Measurements from ENCODE around the gene STK24.

Gene STK24

GRCh38 chr13:98548230-98548629 lies 28.7 kb downstream of the STK24 start:
- no peak overlapping the region for H3K56ac ChIP-seq (ENCODE audit: low read length)
- no peak overlapping the region for H3K23ac ChIP-seq (ENCODE audit: low read length)
- H3K18ac ChIP-seq (ENCODE audit: low read length) = no peak overlapping the region
- no peaks in the 10 kb centered on the region for H3K27me3 ChIP-seq (ENCODE audit: insufficient read depth, low read length, poor library complexity)
- WGBS (ENCODE audit: extremely low coverage, insufficient coverage, low lambda C conversion rate) = no CpG with 5 or more reads among the region's 3 CpGs
- no peak overlapping the region for H2BK120ac ChIP-seq (ENCODE audit: low read depth, low read length)
- no peak overlapping the region for H3K9ac ChIP-seq (ENCODE audit: low read length)
- H2AK5ac ChIP-seq (ENCODE audit: low read length) = no peak overlapping the region
- no peak overlapping the region for H3K4ac ChIP-seq (ENCODE audit: low read depth, low read length)
- no peak overlapping the region for H3K4me3 ChIP-seq (ENCODE audit: low read length)
- no peaks in the 10 kb centered on the region for H3K36me3 ChIP-seq (ENCODE audit: control insufficient read depth, insufficient read depth, low read length)
- no peak overlapping the region for H4K8ac ChIP-seq (ENCODE audit: low read depth, low read length)
- no peak overlapping the region for H2BK5ac ChIP-seq (ENCODE audit: low read length)
- H3K79me2 ChIP-seq (ENCODE audit: control insufficient read depth, insufficient read depth, low read length) = peaks cover 77% of the 10 kb centered on the region
- H3K4me2 ChIP-seq (ENCODE audit: low read length) = no peak overlapping the region
- H4K5ac ChIP-seq (ENCODE audit: low read length) = no peak overlapping the region
- peaks cover 10% of the 10 kb centered on the region for H3K4me1 ChIP-seq (ENCODE audit: control insufficient read depth, low read depth, low read length)
- no peak overlapping the region for H3K27ac ChIP-seq (ENCODE audit: low read depth, low read length)
- no peak overlapping the region for H2BK15ac ChIP-seq (replicated peaks; ENCODE audit: low read depth)
- peaks cover 47% of the 10 kb centered on the region for H3K79me1 ChIP-seq (ENCODE audit: low read length)
- DNase-seq = no peak

- no peak overlapping the region for H3K27ac ChIP-seq (ENCODE audit: low read depth, low read length)
Observed at GRCh38 chr13:98547455-98547854, 29.5 kb downstream of the STK24 start.

DNA sequence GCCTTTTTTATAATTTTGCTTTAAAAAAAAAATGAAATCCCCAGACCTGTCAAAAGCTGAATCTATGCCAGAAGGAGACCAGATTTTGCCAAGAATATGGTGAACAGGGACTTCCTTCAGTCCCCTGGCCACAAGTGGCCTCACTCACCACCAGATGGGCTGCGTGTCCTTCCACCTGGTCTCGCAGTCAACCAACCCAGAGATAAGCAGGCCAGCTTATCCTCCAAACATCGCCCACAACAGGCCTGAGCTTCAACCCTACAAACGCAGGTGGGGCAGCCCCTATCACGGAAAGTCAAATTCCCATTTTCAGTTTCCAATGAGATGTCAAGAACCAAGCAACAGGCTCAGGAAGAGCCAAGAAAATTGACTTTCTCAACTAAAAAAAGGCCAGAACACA lies 30.5 kb downstream of the STK24 start:
- Histone ChIP-seq H3K79me1 (ENCODE audit: low read length) (peaks cover 41% of the 10 kb centered on the region), H2AK5ac (ENCODE audit: low read length) (no peak overlapping the region), H3K36me3 (ENCODE audit: control insufficient read depth, insufficient read depth, low read length) (no peaks in the 10 kb centered on the region), H4K8ac (ENCODE audit: low read depth, low read length) (no peak overlapping the region), H3K4me3 (ENCODE audit: low read length) (no peak overlapping the region), H3K4ac (ENCODE audit: low read depth, low read length) (no peak overlapping the region), H3K9ac (ENCODE audit: low read length) (no peak overlapping the region), H3K56ac (ENCODE audit: low read length) (no peak overlapping the region), H3K18ac (ENCODE audit: low read length) (no peak overlapping the region), H2BK5ac (ENCODE audit: low read length) (no peak overlapping the region), H3K27ac (ENCODE audit: low read depth, low read length) (no peak overlapping the region), H3K4me2 (ENCODE audit: low read length) (no peak overlapping the region), H3K23ac (ENCODE audit: low read length) (no peak overlapping the region), H2BK15ac (replicated peaks; ENCODE audit: low read depth) (no peak overlapping the region), H3K4me1 (ENCODE audit: control insufficient read depth, low read depth, low read length) (peaks cover 10% of the 10 kb centered on the region), H3K79me2 (ENCODE audit: control insufficient read depth, insufficient read depth, low read length) (peaks cover 79% of the 10 kb centered on the region), H2BK120ac (ENCODE audit: low read depth, low read length) (no peak overlapping the region), H4K5ac (ENCODE audit: low read length) (no peak overlapping the region), H3K27me3 (ENCODE audit: insufficient read depth, low read length, poor library complexity) (no peaks in the 10 kb centered on the region)
- DNase-seq = peak; percentile 49
- no CpG with 5 or more reads among the region's 5 CpGs for WGBS (ENCODE audit: extremely low coverage, insufficient coverage, low lambda C conversion rate)

More at GRCh38 chr13:98547455-98547854, 29.5 kb downstream of the STK24 start:
- no peaks in the 10 kb centered on the region for H3K36me3 ChIP-seq (ENCODE audit: control insufficient read depth, insufficient read depth, low read length)
- H3K4ac ChIP-seq (ENCODE audit: low read depth, low read length) = no peak overlapping the region
- no peak overlapping the region for H3K4me3 ChIP-seq (ENCODE audit: low read length)
- H3K27me3 ChIP-seq (ENCODE audit: insufficient read depth, low read length, poor library complexity) = no peaks in the 10 kb centered on the region
- no peak overlapping the region for H2BK120ac ChIP-seq (ENCODE audit: low read depth, low read length)
- H3K4me2 ChIP-seq (ENCODE audit: low read length) = no peak overlapping the region
- H3K56ac ChIP-seq (ENCODE audit: low read length) = no peak overlapping the region
- WGBS (ENCODE audit: extremely low coverage, insufficient coverage, low lambda C conversion rate) = no CpG with 5 or more reads among the region's 5 CpGs
- DNase-seq = no peak
- H3K18ac ChIP-seq (ENCODE audit: low read length) = no peak overlapping the region
- H2AK5ac ChIP-seq (ENCODE audit: low read length) = no peak overlapping the region
- peaks cover 46% of the 10 kb centered on the region for H3K79me1 ChIP-seq (ENCODE audit: low read length)
- H3K23ac ChIP-seq (ENCODE audit: low read length) = no peak overlapping the region
- no peak overlapping the region for H3K9ac ChIP-seq (ENCODE audit: low read length)
- peaks cover 10% of the 10 kb centered on the region for H3K4me1 ChIP-seq (ENCODE audit: control insufficient read depth, low read depth, low read length)
- peaks cover 77% of the 10 kb centered on the region for H3K79me2 ChIP-seq (ENCODE audit: control insufficient read depth, insufficient read depth, low read length)
- no peak overlapping the region for H4K5ac ChIP-seq (ENCODE audit: low read length)
- no peak overlapping the region for H2BK15ac ChIP-seq (replicated peaks; ENCODE audit: low read depth)
- H2BK5ac ChIP-seq (ENCODE audit: low read length) = no peak overlapping the region
- no peak overlapping the region for H4K8ac ChIP-seq (ENCODE audit: low read depth, low read length)

GRCh38 chr13:98544104-98544710 lies 32.7 kb downstream of the STK24 start:
- no peak overlapping the region for H4K8ac ChIP-seq (ENCODE audit: low read depth, low read length)
- H3K23ac ChIP-seq (ENCODE audit: low read length) = no peak overlapping the region
- H2BK5ac ChIP-seq (ENCODE audit: low read length) = no peak overlapping the region
- peaks cover 42% of the 10 kb centered on the region for H3K79me1 ChIP-seq (ENCODE audit: low read length)
- no peak overlapping the region for H4K5ac ChIP-seq (ENCODE audit: low read length)
- no peak overlapping the region for H3K4ac ChIP-seq (ENCODE audit: low read depth, low read length)
- peak overlapping the region; percentile 35 for H3K9ac ChIP-seq (ENCODE audit: low read length)
- H2AK5ac ChIP-seq (ENCODE audit: low read length) = no peak overlapping the region
- H2BK120ac ChIP-seq (ENCODE audit: low read depth, low read length) = no peak overlapping the region
- no peak overlapping the region for H2BK15ac ChIP-seq (replicated peaks; ENCODE audit: low read depth)
- H3K4me3 ChIP-seq (ENCODE audit: low read length) = no peak overlapping the region
- H3K18ac ChIP-seq (ENCODE audit: low read length) = no peak overlapping the region
- peak overlapping the region; percentile 26 for H3K56ac ChIP-seq (ENCODE audit: low read length)
- DNase-seq = no peak
- no CpG with 5 or more reads among the region's 16 CpGs for WGBS (ENCODE audit: extremely low coverage, insufficient coverage, low lambda C conversion rate)
- no peaks in the 10 kb centered on the region for H3K27me3 ChIP-seq (ENCODE audit: insufficient read depth, low read length, poor library complexity)
- no peaks in the 10 kb centered on the region for H3K36me3 ChIP-seq (ENCODE audit: control insufficient read depth, insufficient read depth, low read length)
- H3K4me2 ChIP-seq (ENCODE audit: low read length) = no peak overlapping the region
- no peak overlapping the region for H3K27ac ChIP-seq (ENCODE audit: low read depth, low read length)
- H3K79me2 ChIP-seq (ENCODE audit: control insufficient read depth, insufficient read depth, low read length) = peaks cover 83% of the 10 kb centered on the region
- H3K4me1 ChIP-seq (ENCODE audit: control insufficient read depth, low read depth, low read length) = peaks cover 10% of the 10 kb centered on the region

DNA sequence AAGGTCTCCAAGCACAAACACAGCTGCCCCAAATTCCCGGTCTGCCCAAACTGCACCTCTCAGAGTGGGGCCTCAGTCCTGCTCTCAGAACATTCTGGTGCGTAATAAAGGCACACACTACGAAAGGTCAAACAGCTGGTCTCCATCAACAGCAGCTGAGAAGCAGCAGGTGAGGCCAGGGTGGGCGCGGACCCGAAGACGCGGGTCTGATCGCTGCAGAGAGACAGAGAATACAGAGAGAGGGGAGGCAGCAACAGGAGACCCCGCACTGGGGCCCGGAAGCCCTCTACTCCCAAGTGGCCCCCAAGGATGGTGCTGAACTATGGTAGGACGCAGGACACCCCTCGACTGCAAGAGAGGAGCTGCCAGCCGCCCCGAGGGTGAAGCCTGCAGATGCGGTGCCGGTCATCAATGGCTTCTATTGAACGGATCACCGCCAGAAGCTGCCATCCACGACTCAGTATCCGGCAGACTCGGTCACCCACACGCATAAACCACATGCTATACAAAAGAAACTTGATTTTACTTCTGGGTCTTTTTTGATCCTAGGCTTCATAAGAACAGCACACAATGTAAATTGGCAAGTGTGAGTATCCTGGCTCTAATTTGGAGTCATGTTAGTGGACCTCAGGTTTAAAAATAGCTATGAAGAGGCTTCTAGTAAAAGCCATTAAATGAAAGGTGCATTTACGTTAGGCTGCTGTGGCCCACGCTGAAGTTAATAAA lies 33.4 kb downstream of the STK24 start:
- no peak for DNase-seq

More for the DNA sequence above, 33.4 kb downstream of the STK24 start:
- peak overlapping the region; percentile 1 for H3K23ac ChIP-seq (ENCODE audit: low read length)
- no CpG with 5 or more reads among the region's 25 CpGs for WGBS (ENCODE audit: extremely low coverage, insufficient coverage, low lambda C conversion rate)
- H3K79me2 ChIP-seq (ENCODE audit: control insufficient read depth, insufficient read depth, low read length) = peaks cover 85% of the 10 kb centered on the region
- H4K8ac ChIP-seq (ENCODE audit: low read depth, low read length) = no peak overlapping the region
- H2AK5ac ChIP-seq (ENCODE audit: low read length) = no peak overlapping the region
- no peak overlapping the region for H2BK15ac ChIP-seq (replicated peaks; ENCODE audit: low read depth)
- H3K18ac ChIP-seq (ENCODE audit: low read length) = no peak overlapping the region
- H3K4me2 ChIP-seq (ENCODE audit: low read length) = no peak overlapping the region
- no peak overlapping the region for H3K4ac ChIP-seq (ENCODE audit: low read depth, low read length)
- H3K9ac ChIP-seq (ENCODE audit: low read length) = no peak overlapping the region
- no peak overlapping the region for H3K4me3 ChIP-seq (ENCODE audit: low read length)
- no peak overlapping the region for H3K27ac ChIP-seq (ENCODE audit: low read depth, low read length)
- H2BK5ac ChIP-seq (ENCODE audit: low read length) = no peak overlapping the region
- H3K36me3 ChIP-seq (ENCODE audit: control insufficient read depth, insufficient read depth, low read length) = no peaks in the 10 kb centered on the region
- no peak overlapping the region for H2BK120ac ChIP-seq (ENCODE audit: low read depth, low read length)
- H4K5ac ChIP-seq (ENCODE audit: low read length) = no peak overlapping the region
- no peaks in the 10 kb centered on the region for H3K27me3 ChIP-seq (ENCODE audit: insufficient read depth, low read length, poor library complexity)
- peaks cover 43% of the 10 kb centered on the region for H3K79me1 ChIP-seq (ENCODE audit: low read length)
- H3K56ac ChIP-seq (ENCODE audit: low read length) = no peak overlapping the region
- H3K4me1 ChIP-seq (ENCODE audit: control insufficient read depth, low read depth, low read length) = peaks cover 10% of the 10 kb centered on the region
